GM12878 (cell line): ENCODE results near the gene GALK2. TPM values are rescaled to one million over a fixed set of nuclear protein-coding genes. Genes with fewer than 3 reads are reported as not detected.
"Not testable (repeated sequence)": the region's sequence is repeated elsewhere in the genome, so short reads cannot be mapped to it uniquely, and the experiment has no call there.

Experiments used
- ATAC-seq: fragments of 200-7000 bp; cut with Tn5 transposase; 3 replicates; pipeline ENCODE4 v1.9.1; 2020; ENCODE audit warnings: mild to moderate bottlenecking, moderate library complexity
- BruUV-seq: library from RNA; stranded (reverse); fragments of 400-500 nt; replicated peaks from 2 replicates; lab custom pipeline; 2021; lab: Mats Ljungman, UMichigan
- CTCF ChIA-PET: fragments of 300-600 bp; sonication (Branson Sonifier 250); formaldehyde crosslinking; extraction: SDS; loops from one replicate; lab custom pipeline; 2021; ENCODE audit warnings: inconsistent platforms; lab: Yijun Ruan, JAX
- POLR2A ChIA-PET: fragments of 350-600 bp; formaldehyde crosslinking; extraction: SDS; loops from one replicate; lab custom pipeline; 2021; ENCODE audit warnings: inconsistent platforms; lab: Charles Lee
- RAD21 ChIA-PET: fragments of 300-600 bp; sonication (Branson Sonifier 250); formaldehyde crosslinking; loops from one replicate; lab custom pipeline; 2023; ENCODE audit warnings: antibody characterized with exemption; ENCODE audit not compliant: unreplicated experiment; lab: Charles Lee
- SMC1A ChIA-PET: fragments of 300-600 bp; sonication (Branson Sonifier 250); formaldehyde crosslinking; loops from one replicate; lab custom pipeline; 2023; ENCODE audit not compliant: unreplicated experiment, uncharacterized antibody; lab: Charles Lee
- DNase-seq: peaks from one replicate; pipeline ENCODE4 v3.0.0-alpha.2; 2011; ENCODE audit warnings: low read depth, low spot score
- FAIRE-seq: peaks from 3 replicates; lab custom pipeline; 2011; peaks lifted over from hg19 to GRCh38; lab: Jason Lieb, UNC
- H2AFZ ChIP-seq: 2 replicates; pipeline ENCODE4 v1.6.0; 2011; ENCODE audit warnings: low read depth, low read length, control low read depth; ENCODE audit not compliant: control insufficient read depth
- H3K27ac ChIP-seq: 2 replicates; pipeline ENCODE4 v1.5.1; 2011; ENCODE audit warnings: control low read depth; ENCODE audit not compliant: control insufficient read depth, insufficient read depth
- H3K27me3 ChIP-seq, 2 experiments: replicated peaks in 1 of 2; 2 replicates each; pipeline versions ENCODE4 v1.6.0 to v1.6.1; 2011; ENCODE audit warnings: low read length in 1 of 2; ENCODE audit not compliant: control insufficient read depth in 2 of 2, insufficient read depth in 2 of 2
- H3K36me3 ChIP-seq, 2 experiments: 2 replicates each; pipeline ENCODE4 v1.5.1; 2011; ENCODE audit warnings: low read length in 1 of 2; ENCODE audit not compliant: control insufficient read depth in 2 of 2, insufficient read depth in 2 of 2
- H3K4me1 ChIP-seq: 2 replicates; pipeline ENCODE4 v1.6.1; 2011; ENCODE audit warnings: mild to moderate bottlenecking, low read length, moderate library complexity, mixed read lengths; ENCODE audit not compliant: control insufficient read depth, insufficient read depth
- H3K4me2 ChIP-seq: 2 replicates; pipeline ENCODE4 v1.6.0; 2011; ENCODE audit warnings: control low read depth; ENCODE audit not compliant: control insufficient read depth, insufficient read depth
- H3K4me3 ChIP-seq: fragments of 200-600 bp; sonication (generic); 2 replicates; pipeline ENCODE4 v1.5.1; 2016
- H3K79me2 ChIP-seq: 2 replicates; pipeline ENCODE4 v1.6.0; 2011; ENCODE audit warnings: low read length; ENCODE audit not compliant: control insufficient read depth, insufficient read depth
- H3K9ac ChIP-seq: 2 replicates; pipeline ENCODE4 v1.8.0; 2011; ENCODE audit warnings: low read length, control low read depth, mixed read lengths; ENCODE audit not compliant: control insufficient read depth, insufficient read depth
- H3K9me3 ChIP-seq: replicated peaks from 3 replicates; pipeline ENCODE4 v1.5.1; 2011; ENCODE audit warnings: mild to moderate bottlenecking, low read length; ENCODE audit not compliant: control insufficient read depth, insufficient read depth
- H4K20me1 ChIP-seq: 2 replicates; pipeline ENCODE4 v1.6.0; 2011; ENCODE audit not compliant: control insufficient read depth, insufficient read depth
- BACH1 ChIP-seq: fragments of 450-650 bp; IDR thresholded peaks from 2 replicates; pipeline ENCODE4 v1.6.1; 2017; ENCODE audit warnings: mild to moderate bottlenecking, borderline replicate concordance
- CBFB ChIP-seq: IDR thresholded peaks from 2 replicates; pipeline ENCODE4 v1.6.1; 2016; ENCODE audit warnings: antibody characterized with exemption, low read depth
- MTA3 ChIP-seq: IDR thresholded peaks from 2 replicates; pipeline ENCODE4 v1.6.1; 2012; ENCODE audit warnings: low read length, inconsistent platforms, borderline replicate concordance
- NR2C2 ChIP-seq: IDR thresholded peaks from 2 replicates; pipeline ENCODE4 v1.6.1; 2011; ENCODE audit warnings: borderline replicate concordance, low read depth; ENCODE audit not compliant: control insufficient read depth, insufficient read length
- SIN3A ChIP-seq: IDR thresholded peaks from 2 replicates; pipeline ENCODE4 v1.6.1; 2012; ENCODE audit warnings: low read depth, low read length, improper control_type of control experiment
- SREBF2 ChIP-seq: IDR thresholded peaks from 2 replicates; pipeline ENCODE4 v1.6.1; 2012; ENCODE audit warnings: mild to moderate bottlenecking, low read length
- WGBS: methylation state at CpG from one replicate; pipeline ENCODE4 v1.1.6; 2016; ENCODE audit warnings: low lambda C conversion rate; ENCODE audit not compliant: insufficient replicate concordance, insufficient coverage; ENCODE audit errors: missing lambda C conversion rate; 5-methylcytosine and 5-hydroxymethylcytosine counted together
- in situ Hi-C: fragments of 300-500 bp; cut with MboI; formaldehyde crosslinking; loops from 9 replicates; pipeline ENCODE4 v1.14.3; 2018; ENCODE audit warnings: mixed read lengths
- intact Hi-C: fragments of 100-400 bp; cut with micrococcal nuclease; formaldehyde crosslinking; loops from one replicate; pipeline ENCODE4 v1.14.2; 2022; ENCODE audit not compliant: unreplicated experiment
- polyA plus RNA-seq, 11 experiments: library from polyadenylated mRNA; depleted of rRNA in 4 of 11; unstranded in 6 of 11; stranded (reverse) in 5 of 11; fragments of >200 nt; fragmentation: Nextera tagmentation in 4 of 11; fragmentation: Illumina TruSeq in 1 of 11; extraction: Ambion mirVana in 4 of 11; extraction: Trizol in 1 of 11; gene quantifications; 1 replicate in 1 of 11; 2 replicates in 10 of 11; pipeline versions ENCODE4 v1.2.1 to v1.2.3, GENCODE V29; 2011 to 2016; ENCODE audit warnings: inconsistent platforms in 2 of 11, missing spikeins in 2 of 11, low read depth in 1 of 11
- total RNA-seq, 4 experiments: library from RNA; depleted of rRNA in 3 of 4; stranded (reverse); fragments of >200 nt in 3 of 4; fragmentation: Illumina TruSeq in 1 of 4; extraction: Trizol in 1 of 4; gene quantifications; 2 replicates each; pipeline versions ENCODE4 v1.2.1 to v1.2.3, GENCODE V29; 2013 to 2021
- TF ChIP-seq, protein P1 (sequence below): fragments of 450-650 bp; IDR thresholded peaks from 2 replicates; pipeline ENCODE4 v1.6.1; 2017; ENCODE audit warnings: mild to moderate bottlenecking

Gene GALK2
- total and polyA plus RNA-seq, 10 of the 15 experiments (the other 5 are each of a cell fraction or from before 2014, with no cell fraction given), result 11.9 to 26.7 (median 15.4) TPM

GRCh38 chr15:49175582-49176397, 5.7 kb downstream of the GALK2 start:
- FAIRE-seq, ATAC-seq, DNase-seq, POLR2A ChIA-PET, H3K4me1 ChIP-seq, H3K4me3 ChIP-seq, CTCF ChIA-PET, H2AFZ ChIP-seq, H3K27me3 ChIP-seq, in situ Hi-C loops, RAD21 ChIA-PET, H3K36me3 ChIP-seq, intact Hi-C loops, H3K9me3 ChIP-seq, H4K20me1 ChIP-seq, H3K9ac ChIP-seq, H3K27ac ChIP-seq, H3K79me2 ChIP-seq, SMC1A ChIA-PET, H3K4me2 ChIP-seq, BruUV-seq: not testable (repeated sequence)
- 66% methylated on average over 6 of the region's 6 CpGs for WGBS

DNA sequence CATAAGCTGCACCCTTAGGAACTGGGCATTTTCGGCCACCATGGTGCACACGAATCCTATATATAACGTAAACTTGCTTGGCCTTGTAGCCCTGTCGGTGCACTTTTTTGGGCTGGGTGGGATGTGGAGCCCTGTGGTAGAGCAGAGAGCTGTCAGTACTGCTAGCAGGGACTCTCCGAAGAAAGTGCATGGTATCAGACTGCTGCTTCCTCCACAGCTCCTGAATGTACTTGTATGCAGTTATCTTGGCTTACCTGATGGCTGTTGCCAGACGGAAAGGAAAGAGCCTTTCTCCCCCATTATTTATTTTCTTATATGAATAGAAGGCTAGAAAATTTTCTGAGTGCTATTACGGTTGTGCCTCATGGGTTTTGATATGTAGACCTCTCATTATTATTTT, 8.4 kb downstream of the GALK2 start:
- no peak overlapping the region for H3K27ac ChIP-seq
- no peak overlapping the region for H3K4me3 ChIP-seq
- no peak for ATAC-seq
- H3K79me2 ChIP-seq, result no peaks in the 10 kb centered on the region; the same call in 1 of the 2 replicates
- no peaks in the 10 kb centered on the region for H4K20me1 ChIP-seq
- no peak for TF ChIP-seq SREBF2
- TF ChIP-seq BACH1, result no peak
- no peak for TF ChIP-seq CBFB
- TF ChIP-seq MTA3, result no peak
- TF ChIP-seq NR2C2, result no peak
- TF ChIP-seq, protein P1, sequence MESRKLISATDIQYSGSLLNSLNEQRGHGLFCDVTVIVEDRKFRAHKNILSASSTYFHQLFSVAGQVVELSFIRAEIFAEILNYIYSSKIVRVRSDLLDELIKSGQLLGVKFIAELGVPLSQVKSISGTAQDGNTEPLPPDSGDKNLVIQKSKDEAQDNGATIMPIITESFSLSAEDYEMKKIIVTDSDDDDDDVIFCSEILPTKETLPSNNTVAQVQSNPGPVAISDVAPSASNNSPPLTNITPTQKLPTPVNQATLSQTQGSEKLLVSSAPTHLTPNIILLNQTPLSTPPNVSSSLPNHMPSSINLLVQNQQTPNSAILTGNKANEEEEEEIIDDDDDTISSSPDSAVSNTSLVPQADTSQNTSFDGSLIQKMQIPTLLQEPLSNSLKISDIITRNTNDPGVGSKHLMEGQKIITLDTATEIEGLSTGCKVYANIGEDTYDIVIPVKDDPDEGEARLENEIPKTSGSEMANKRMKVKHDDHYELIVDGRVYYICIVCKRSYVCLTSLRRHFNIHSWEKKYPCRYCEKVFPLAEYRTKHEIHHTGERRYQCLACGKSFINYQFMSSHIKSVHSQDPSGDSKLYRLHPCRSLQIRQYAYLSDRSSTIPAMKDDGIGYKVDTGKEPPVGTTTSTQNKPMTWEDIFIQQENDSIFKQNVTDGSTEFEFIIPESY, result no peak
- no peak for TF ChIP-seq SIN3A
- POLR2A ChIA-PET, result no interaction called here
- no peak overlapping the region for H2AFZ ChIP-seq
- H3K9me3 ChIP-seq, result no peaks in the 10 kb centered on the region; the same call in 2 of the 3 replicates
- WGBS, result 76% methylated on average over 7 of the region's 7 CpGs
- in situ Hi-C loops (no loop called here), intact Hi-C loops (no loop called here)
- FAIRE-seq, result no peak
- no peaks in the 10 kb centered on the region for H3K27me3 ChIP-seq
- H3K4me1 ChIP-seq, result no peaks in the 10 kb centered on the region
- BruUV-seq, result no TSS peak
- no peaks in the 10 kb centered on the region for H3K36me3 ChIP-seq
- SMC1A ChIA-PET, result no interaction called here
- H3K9ac ChIP-seq, result no peak overlapping the region
- RAD21 ChIA-PET, result no interaction called here
- DNase-seq, result no peak
- H3K4me2 ChIP-seq, result no peak overlapping the region
- CTCF ChIA-PET, result interaction anchor here (1.6 kb wide), 1 partner anchor 32 kb away, joined by 9 read pairs; no protein-coding TSS in a partner anchor
